Adrenal gland (tissue), 12 donors: ENCODE data around the gene FRMD8. TPM values are rescaled to one million over a fixed set of nuclear protein-coding genes. Genes with fewer than 3 reads are reported as not detected.
"Not testable (repeated sequence)": the region's sequence is repeated elsewhere in the genome, so short reads cannot be mapped to it uniquely, and the experiment has no call there.

ENCODE experiments used
- DNase-seq, 7 donors: peaks; one replicate each; pipeline ENCODE4 v3.0.0-alpha.2; 2019 to 2020
- H3K27ac ChIP-seq, 5 donors: fragments of 200-600 bp; sonication (generic) in 4 of 5; 1 replicate in 3 of 5; 2 replicates in 2 of 5; pipeline versions ENCODE4 v1.5.1 to v1.8.0; 2016 to 2020; ENCODE audit warnings: mild to moderate bottlenecking in 1 of 5
- H3K27me3 ChIP-seq: fragments of 200-600 bp; 2 replicates; pipeline ENCODE4 v1.8.0; 2021
- H3K36me3 ChIP-seq, 2 donors: fragments of 200-600 bp; replicated peaks in 1 of 2; 1 replicate in 1 of 2; 2 replicates in 1 of 2; pipeline versions ENCODE4 v1.5.1 to v1.8.0; 2018 to 2022
- H3K4me1 ChIP-seq, 2 donors: fragments of 200-600 bp; replicated peaks in 1 of 2; 1 replicate in 1 of 2; 2 replicates in 1 of 2; pipeline versions ENCODE4 v1.5.1 to v1.8.0; 2018 to 2021
- H3K4me3 ChIP-seq, 4 donors: fragments of 200-600 bp; sonication (generic) in 3 of 4; one replicate each; pipeline ENCODE4 v1.5.1; 2016 to 2018
- H3K9me3 ChIP-seq, 3 donors: fragments of 200-600 bp; sonication (generic) in 1 of 3; replicated peaks in 1 of 3; 1 replicate in 2 of 3; 2 replicates in 1 of 3; pipeline versions ENCODE4 v1.5.1 to v1.8.0; 2016 to 2021
- CTCF ChIP-seq, 6 experiments: fragments of 450-650 bp in 4 of 6; fragments of 200-600 bp in 2 of 6; sonication (generic) in 1 of 6; IDR thresholded peaks; 1 replicate in 5 of 6; 2 replicates in 1 of 6; pipeline versions ENCODE4 v1.5.1 to v1.8.0; 2016 to 2021; ENCODE audit warnings: antibody characterized with exemption in 6 of 6, mild to moderate bottlenecking in 2 of 6, moderate library complexity in 1 of 6
- POLR2A ChIP-seq, 2 donors: fragments of 450-650 bp; IDR thresholded peaks; one replicate each; pipeline ENCODE4 v1.6.1; 2017; ENCODE audit warnings: antibody characterized with exemption in 2 of 2, mild to moderate bottlenecking in 2 of 2, moderate library complexity in 1 of 2
- WGBS, 4 donors: extraction: QIAGEN DNeasy Blood & Tissue Kit in 2 of 4; methylation state at CpG; one replicate each; pipeline versions ENCODE4 v1.1.5 to v1.1.7; 2013 to 2017; 5-methylcytosine and 5-hydroxymethylcytosine counted together
- intact Hi-C, 2 donors: fragments of 100-400 bp; cut with DNase I; formaldehyde crosslinking; loops; one replicate each; pipeline versions ENCODE4 v1.14.1 to v1.15.0; 2022 to 2023
- polyA plus RNA-seq, 3 donors: library from polyadenylated mRNA; stranded (reverse); fragments of 200-250 nt in 2 of 3; fragments of 350-450 nt in 1 of 3; fragmentation: Illumina TruSeq in 1 of 3; extraction: RNeasy Lipid Tissue Mini Kit (QIAGEN cat#74804) in 1 of 3; gene quantifications; one replicate each; pipeline ENCODE4 v1.2.3, GENCODE V29; 2013 to 2014
- total RNA-seq, 9 donors: library from RNA; depleted of rRNA in 4 of 9; stranded (reverse); fragments of >200 nt in 4 of 9; fragments of 120-200 nt in 1 of 9; fragmentation: NEBNext Ultra II Directional in 1 of 9; extraction: Animal tissue kit (Norgen Biotek cat#: 25700) in 1 of 9; gene quantifications; one replicate each; pipeline versions ENCODE4 v1.1.0 to v1.2.4, GENCODE V29; 2013 to 2023
- donor health status: healthy with polysubstance abuse.
- donor health status: Bipolar disorder and iron deficiency.
- donor health status: DM: yes; HTN: yes; CAD: no.
- donor health status: DM: no; HTN: no; CAD: no.
- donor health status: DM: no; HTN: no; CAD: no.
- donor health status: DM: yes; HTN: yes; CAD: no.

Gene FRMD8
- total and polyA plus RNA-seq, 12 donors, result 5.3 to 52.1 (median 33.9) TPM

- no peaks in the 10 kb centered on the region for H3K27me3 ChIP-seq
- WGBS, 4 donors, result 81 to 89% (median 83%) methylated on average over 3 of the region's 3 CpGs
- H3K4me3 ChIP-seq, result no peak overlapping the region
- intact Hi-C loops, result no loop called here
- peaks cover 0 to 19% of the 10 kb centered on the region in 2 donors for H3K36me3 ChIP-seq
- H3K27ac ChIP-seq, result peak overlapping the region in 4 of 5 donors; percentile 38 to 100 (median 54)
- peak; percentile 40 to 75 (median 72) for DNase-seq
- TF ChIP-seq CTCF (IDR thresholded peaks at IDR 0.05), result no peak
- peak in 1 of 2 donors; percentile 7 for TF ChIP-seq POLR2A (IDR thresholded peaks at IDR 0.05)
- H3K4me1 ChIP-seq, result peaks cover 0 to 8% of the 10 kb centered on the region in 2 donors
- no peaks in the 10 kb centered on the region for H3K9me3 ChIP-seq
Observed at GRCh38 chr11:65448418-65449105, 62.1 kb downstream of the FRMD8 start.

GRCh38 chr11:65451301-65451700 lies 64.9 kb downstream of the FRMD8 start:
- 89 to 93% methylated on average over 12 to 21 of the region's 30 CpGs; no CpG with 5 or more reads in 2 of the 4 donors for WGBS, 4 donors
- peak in 1 of 7 donors; percentile 8 for DNase-seq
- peaks cover 5 to 10% of the 10 kb centered on the region in 2 donors for H3K4me1 ChIP-seq
- H3K27ac ChIP-seq, H3K36me3 ChIP-seq, H3K9me3 ChIP-seq, H3K27me3 ChIP-seq, H3K4me3 ChIP-seq, intact Hi-C loops: not testable (repeated sequence)

DNA sequence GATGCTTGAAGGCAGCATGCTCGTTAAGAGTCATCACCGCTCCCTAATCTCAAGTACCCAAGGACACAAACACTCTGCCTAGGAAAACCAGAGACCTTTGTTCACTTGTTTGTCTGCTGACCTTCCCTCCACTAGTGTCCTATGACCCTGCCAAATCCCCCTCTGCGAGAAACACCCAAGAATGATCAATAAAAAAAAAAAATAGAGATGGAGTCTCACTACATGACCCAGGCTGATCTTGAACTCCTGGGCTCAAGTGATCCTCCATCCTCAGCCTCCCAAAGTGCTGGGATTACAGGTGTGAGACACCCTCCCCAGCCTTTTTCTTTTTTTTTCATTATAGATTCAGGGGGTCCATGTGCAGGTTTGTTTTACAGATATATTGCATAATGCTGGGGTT lies 65.8 kb downstream of the FRMD8 start:
- H3K9me3 ChIP-seq, H3K36me3 ChIP-seq, DNase-seq, H3K4me3 ChIP-seq, intact Hi-C loops, H3K27me3 ChIP-seq: not testable (repeated sequence)
- WGBS, 4 donors, result 33 to 82% (median 52%) methylated on average over 1 to 3 of the region's 3 CpGs
- H3K4me1 ChIP-seq, result peaks cover 5 to 10% of the 10 kb centered on the region in 2 donors
- H3K27ac ChIP-seq, result peak overlapping the region in 3 of 5 donors; percentile 62 to 89 (median 74)

GRCh38 chr11:65452806-65453490 lies 66.5 kb downstream of the FRMD8 start:
- peak in 6 of 7 donors; percentile 50 to 75 (median 59) for DNase-seq
- intact Hi-C loops, result no loop called here
- no peak overlapping the region for H3K4me3 ChIP-seq
- WGBS, 4 donors, result 61 to 73% (median 67%) methylated on average over 8 of the region's 8 CpGs
- H3K36me3 ChIP-seq, result no peaks in the 10 kb centered on the region
- H3K27ac ChIP-seq, result peak overlapping the region in 4 of 5 donors; percentile 62 to 89 (median 74)
- TF ChIP-seq CTCF (IDR thresholded peaks at IDR 0.05) (no peak), POLR2A (IDR thresholded peaks at IDR 0.05) (no peak)
- no peaks in the 10 kb centered on the region for H3K27me3 ChIP-seq
- H3K4me1 ChIP-seq, result peaks cover 5 to 10% of the 10 kb centered on the region in 2 donors
- no peaks in the 10 kb centered on the region for H3K9me3 ChIP-seq

DNA sequence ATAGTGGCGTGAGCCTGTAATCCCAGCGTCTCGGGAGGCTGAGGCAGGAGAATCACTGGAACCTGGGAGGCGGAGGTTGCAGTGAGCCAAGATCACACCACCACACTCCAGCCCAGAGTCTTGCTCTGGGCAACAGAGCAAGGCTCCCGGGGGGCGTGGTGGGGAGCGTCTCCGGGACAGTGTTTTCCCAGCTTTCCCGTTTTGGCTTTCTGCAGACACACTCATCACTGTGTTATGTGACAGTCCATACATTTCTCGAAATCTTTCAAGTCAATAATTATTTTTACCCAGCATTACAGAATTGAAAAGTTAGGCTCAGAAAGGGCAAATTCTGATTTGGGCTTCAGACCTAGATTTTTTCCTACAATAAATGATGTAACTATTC lies 67.9 kb downstream of the FRMD8 start:
- H3K9me3 ChIP-seq, result no peaks in the 10 kb centered on the region
- no peaks in the 10 kb centered on the region for H3K27me3 ChIP-seq
- intact Hi-C loops, result no loop called here
- peak overlapping the region; percentile 52 to 89 (median 75) for H3K27ac ChIP-seq
- DNase-seq, result peak in 1 of 7 donors; percentile 27
- 52 to 77% (median 73%) methylated on average over 3 to 10 of the region's 10 CpGs for WGBS, 4 donors
- TF ChIP-seq CTCF (IDR thresholded peaks at IDR 0.05), result no peak
- no peak for TF ChIP-seq POLR2A (IDR thresholded peaks at IDR 0.05)
- H3K4me3 ChIP-seq, result peak overlapping the region in 1 of 4 donors; percentile 53
- H3K36me3 ChIP-seq, result no peaks in the 10 kb centered on the region
- peaks cover 5 to 10% of the 10 kb centered on the region in 2 donors for H3K4me1 ChIP-seq
